AG08395 (cell line): Measurements from ENCODE around the gene KBTBD13.
"Not testable (repeated sequence)": the region's sequence is repeated elsewhere in the genome, so short reads cannot be mapped to it uniquely, and the experiment has no call there.

Experiments
- DNase-seq: peaks from one replicate; pipeline ENCODE4 v3.0.0; 2012; ENCODE audit warnings: mixed read lengths, low spot score

Gene KBTBD13

GRCh38 chr15:65076486-65077290, at the start of gene KBTBD13:
TSS of gene KBTBD13 (plus strand) at chr15:65076746. CDS start at chr15:65076816, 70 bp downstream.
- no peak for DNase-seq

- DNase-seq, result no peak
Observed at GRCh38 chr15:65026756-65027155, 49.8 kb upstream of the KBTBD13 start.

GRCh38 chr15:65027593-65027992, 49.0 kb upstream of the KBTBD13 start:
- DNase-seq, result no peak

GRCh38 chr15:65028338-65028737, 48.2 kb upstream of the KBTBD13 start:
- DNase-seq, result no peak

GRCh38 chr15:65028921-65029735, 47.4 kb upstream of the KBTBD13 start, which contains the start of gene MTFMT:
TSS of gene MTFMT (minus strand) at chr15:65029639. CDS start at chr15:65029613, 26 bp downstream.
- peak; percentile 100 for DNase-seq

GRCh38 chr15:65029736-65030208, 46.8 kb upstream of the KBTBD13 start:
- DNase-seq, result no peak

GRCh38 chr15:65032801-65033537, 43.6 kb upstream of the KBTBD13 start:
- peak; percentile 62 for DNase-seq

GRCh38 chr15:65033659-65034269, 42.8 kb upstream of the KBTBD13 start:
- DNase-seq, result peak; percentile 70

GRCh38 chr15:65034719-65035118, 41.8 kb upstream of the KBTBD13 start:
- DNase-seq, result no peak

GRCh38 chr15:65037309-65037708, 39.2 kb upstream of the KBTBD13 start:
- DNase-seq, result no peak

- no peak for DNase-seq
Observed at GRCh38 chr15:65038428-65038827, 38.1 kb upstream of the KBTBD13 start.

- no peak for DNase-seq
Observed at GRCh38 chr15:65038836-65039235, 37.7 kb upstream of the KBTBD13 start.

- DNase-seq, result no peak
Observed at GRCh38 chr15:65040461-65040860, 36.1 kb upstream of the KBTBD13 start.

- DNase-seq, result no peak
Observed at GRCh38 chr15:65041787-65042186, 34.8 kb upstream of the KBTBD13 start.

- no peak for DNase-seq
Observed at GRCh38 chr15:65042776-65043327, 33.7 kb upstream of the KBTBD13 start.

GRCh38 chr15:65044218-65044617, 32.3 kb upstream of the KBTBD13 start:
- DNase-seq, result not testable (repeated sequence)

GRCh38 chr15:65044724-65045481, 31.6 kb upstream of the KBTBD13 start, which contains the start of gene SLC51B:
TSS of gene SLC51B (plus strand) at chr15:65045387. CDS start at chr15:65050005, 4,618 bp downstream.
- DNase-seq, result no peak

- DNase-seq, result no peak
Observed at GRCh38 chr15:65048241-65048640, 28.3 kb upstream of the KBTBD13 start.

- peak; percentile 99 for DNase-seq
Observed at GRCh38 chr15:65049418-65049840, 27.1 kb upstream of the KBTBD13 start.

GRCh38 chr15:65050270-65050669, 26.3 kb upstream of the KBTBD13 start:
- no peak for DNase-seq
